HG02798 (cell line): ENCODE results near the gene IL16.
"Not testable (repeated sequence)": the region's sequence is repeated elsewhere in the genome, so short reads cannot be mapped to it uniquely, and the experiment has no call there.

Experiments used
- ATAC-seq: cut with Tn5 transposase; IDR thresholded peaks from one replicate; pipeline ENCODE4 v1.9.1; 2021; ENCODE audit warnings: mild to moderate bottlenecking; ENCODE audit not compliant: unreplicated experiment, poor library complexity

The IL16 gene

DNA sequence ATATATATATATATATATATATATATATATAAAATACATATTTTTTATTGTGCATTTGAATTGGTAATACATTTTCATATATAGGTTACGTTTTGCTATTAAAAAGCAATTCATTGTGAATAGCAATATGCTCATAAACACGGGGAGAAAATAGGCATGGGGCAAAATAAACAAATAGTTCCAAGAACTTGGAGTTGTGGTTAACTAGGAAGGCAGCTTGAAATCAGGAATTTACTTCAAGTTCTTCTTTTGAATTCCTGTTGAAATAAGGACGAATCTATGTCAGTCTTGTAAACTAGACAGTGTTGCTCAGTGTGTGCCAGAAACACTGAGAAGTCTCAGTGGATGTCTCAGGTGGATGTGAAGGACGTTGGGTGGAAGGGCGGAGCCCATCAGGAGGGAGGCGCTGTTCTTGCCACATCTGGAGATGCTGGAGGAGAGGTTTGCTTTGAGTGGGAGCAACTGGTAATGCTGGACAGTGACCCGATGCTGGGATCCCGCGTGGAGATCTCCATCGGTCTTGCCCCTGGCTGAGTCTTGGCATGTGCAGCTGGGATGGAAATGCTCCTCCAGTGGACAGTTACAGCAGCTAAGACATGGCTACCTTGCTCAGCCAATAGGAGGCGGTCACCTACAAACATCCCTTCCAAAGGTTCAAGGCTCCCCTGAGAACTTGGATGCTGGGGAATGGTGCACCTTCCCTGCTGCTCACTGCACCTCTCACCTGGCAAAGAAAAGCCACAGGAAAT is 2.5 kb downstream of the IL16 start:
- ATAC-seq = no peak

DNA sequence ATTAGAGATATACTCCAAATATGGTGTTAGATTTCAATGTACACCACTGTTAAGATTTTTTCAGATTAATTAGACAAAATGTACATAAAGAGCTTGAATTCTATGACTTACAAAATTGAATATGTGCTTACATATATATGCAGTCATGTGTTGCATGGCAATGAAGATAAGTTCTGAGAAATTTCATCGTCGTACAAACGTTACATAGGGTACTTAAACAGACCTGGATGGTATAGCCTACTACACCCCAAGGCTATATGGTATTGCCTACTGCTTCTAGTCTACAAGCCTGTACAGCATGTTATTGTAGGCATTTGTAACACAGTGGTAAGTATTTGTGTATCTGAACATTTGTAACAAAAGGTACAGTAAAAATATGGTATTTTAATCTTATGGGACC is 9.3 kb downstream of the IL16 start:
- ATAC-seq = no peak

DNA sequence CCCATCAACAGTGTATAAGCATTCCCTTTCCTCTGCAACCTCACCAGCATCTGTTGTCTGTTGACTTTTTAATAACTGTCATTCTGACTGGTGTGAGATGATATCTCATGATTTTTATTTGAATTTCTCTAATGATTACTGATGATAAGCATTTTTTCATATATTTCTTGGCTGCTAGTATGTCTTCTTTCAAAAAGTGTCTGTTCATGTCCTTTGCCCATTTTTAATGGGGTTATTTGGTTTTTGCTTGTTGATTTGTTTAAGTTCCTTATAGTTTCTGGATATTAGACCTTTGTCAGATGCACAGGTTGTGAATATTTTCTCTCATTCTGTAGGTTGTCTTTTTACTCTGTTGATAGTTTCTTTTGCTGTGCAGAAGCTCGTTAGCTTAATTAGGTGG is 11.3 kb downstream of the IL16 start:
- ATAC-seq = not testable (repeated sequence)

DNA sequence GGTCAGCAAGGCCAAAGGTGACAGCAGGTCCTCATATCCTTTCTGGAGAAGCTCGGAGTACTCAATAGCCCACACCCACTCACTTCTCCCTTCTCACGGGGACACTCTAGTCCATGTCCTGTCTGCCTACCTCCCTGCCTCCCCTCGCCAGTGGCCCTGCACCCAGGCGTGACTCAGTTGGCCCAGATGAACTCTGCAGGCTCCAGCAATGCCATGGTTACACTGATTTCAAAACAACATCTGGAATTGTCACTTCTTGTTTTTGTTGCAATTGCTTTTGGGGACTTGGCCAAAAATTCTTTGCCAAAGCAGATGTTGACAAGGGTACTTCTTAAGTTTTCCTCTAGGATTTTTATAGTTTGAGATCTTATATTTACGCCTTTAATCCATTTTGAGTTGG is 13.0 kb downstream of the IL16 start:
- no peak for ATAC-seq

DNA sequence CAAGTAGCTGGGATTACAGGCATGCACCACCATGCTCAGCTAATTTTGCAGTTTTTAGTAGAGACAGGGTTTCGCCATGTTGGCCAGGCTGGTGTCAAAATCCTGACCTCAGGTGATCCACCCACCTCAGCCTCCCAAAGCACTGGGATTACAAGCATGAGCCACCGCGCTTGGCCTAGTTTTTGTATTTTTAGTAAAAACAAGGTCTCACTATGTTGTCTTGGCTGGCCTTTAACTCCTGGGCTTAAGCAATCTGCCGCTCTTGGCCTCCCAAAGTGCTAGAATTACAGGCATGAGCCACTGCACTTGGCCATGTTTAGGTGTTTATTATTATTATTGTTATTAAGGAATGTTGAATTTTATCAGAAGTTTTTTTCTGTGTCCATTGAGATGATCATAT is 14.7 kb downstream of the IL16 start:
- ATAC-seq = no peak

DNA sequence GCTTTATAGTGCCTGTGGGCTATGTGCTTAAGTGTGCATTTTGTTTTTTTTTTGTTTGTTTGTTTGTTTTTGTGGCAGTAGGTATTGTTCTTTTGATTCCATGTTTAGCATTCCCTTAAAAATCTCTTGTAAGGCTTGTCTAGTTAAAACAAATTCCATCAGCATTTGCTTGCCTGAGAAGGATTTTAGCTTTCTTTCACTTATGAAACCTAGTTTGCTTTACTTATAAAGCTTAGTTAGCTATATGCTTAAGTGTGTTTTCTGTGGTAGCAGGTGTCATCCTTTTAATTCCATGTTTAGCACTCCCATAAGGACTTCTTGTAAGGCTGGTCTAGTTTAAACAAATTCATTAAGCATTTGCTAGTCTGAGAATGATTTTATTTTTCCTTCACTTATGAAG is 17.3 kb downstream of the IL16 start:
- ATAC-seq = no peak

DNA sequence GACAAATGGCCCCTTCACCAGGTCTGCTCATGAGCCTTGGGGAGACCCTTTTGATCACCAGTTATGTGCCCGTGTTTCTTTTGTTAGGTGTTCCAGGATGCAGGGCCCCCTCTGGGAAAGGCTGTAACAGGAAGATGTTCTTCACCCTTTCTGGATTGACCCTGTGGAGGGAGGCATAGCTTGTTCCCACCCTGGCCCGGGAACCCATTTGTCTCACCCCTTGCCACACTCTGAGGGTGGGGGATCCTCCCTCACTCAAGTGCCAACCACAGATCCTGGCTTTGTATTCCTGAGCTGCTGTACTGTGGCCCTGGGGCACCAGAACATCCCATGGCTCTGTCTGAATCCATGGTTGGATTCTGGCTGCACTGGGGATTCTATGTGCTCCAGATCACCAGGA is 18.9 kb downstream of the IL16 start:
- ATAC-seq = no peak

DNA sequence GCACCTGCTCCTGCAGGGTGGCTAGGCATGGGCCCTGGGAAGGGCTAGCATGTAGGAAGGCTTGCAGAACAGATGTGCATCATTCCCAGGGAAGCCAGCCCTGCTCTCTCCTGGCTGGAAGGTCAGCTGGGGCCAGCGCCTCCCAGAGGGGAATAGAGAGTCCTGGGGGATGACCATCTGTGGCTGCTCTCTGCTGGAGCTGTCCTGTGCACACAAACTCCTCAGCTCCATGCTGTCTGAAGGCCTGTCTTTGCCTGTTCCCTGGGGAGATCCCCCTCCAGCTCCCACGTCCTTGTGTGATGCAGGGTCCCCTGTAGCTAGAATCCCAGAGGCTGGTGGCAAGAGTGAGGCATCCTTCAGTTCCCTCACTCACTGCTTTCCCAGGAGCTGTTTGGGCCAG is 19.3 kb downstream of the IL16 start:
- no peak for ATAC-seq

DNA sequence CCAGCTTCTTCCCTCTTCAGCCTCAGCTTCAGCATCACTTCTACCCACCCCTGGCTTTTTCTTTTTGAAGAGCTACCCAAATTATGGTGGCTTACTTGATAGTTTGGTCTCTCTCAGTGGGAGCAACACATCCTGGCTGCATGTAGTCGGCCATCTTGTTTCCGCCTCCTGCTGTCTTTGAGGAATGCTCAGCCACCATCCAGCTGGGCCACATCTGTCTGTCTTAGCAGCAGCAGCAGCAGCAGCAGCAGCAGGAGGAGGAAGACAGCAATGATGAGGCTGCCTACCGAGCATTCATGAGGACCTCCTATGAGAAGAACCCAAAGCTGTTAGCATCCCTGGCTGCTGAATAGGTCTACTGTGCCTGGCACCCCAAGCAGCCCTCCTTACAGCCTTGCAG is 19.7 kb downstream of the IL16 start:
- no peak for ATAC-seq

DNA sequence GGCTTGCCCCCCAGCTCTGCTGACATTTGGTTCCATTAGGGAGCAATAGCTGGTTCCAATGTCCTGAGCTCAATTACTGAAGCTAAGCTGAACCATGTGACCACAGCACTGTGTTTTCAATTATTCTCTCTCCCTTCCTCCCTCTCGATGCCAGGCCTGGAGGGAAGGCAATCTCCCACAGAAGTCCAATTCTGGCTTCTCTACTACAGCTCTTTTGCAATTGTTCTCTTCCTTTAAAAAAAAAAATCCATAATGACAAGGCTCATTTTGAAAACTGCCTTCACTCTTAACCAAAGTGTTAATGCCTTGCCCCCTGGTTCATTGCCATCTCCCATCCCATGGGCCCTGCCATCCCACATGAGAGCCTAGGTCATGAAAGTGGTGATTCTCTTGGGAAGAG is 24.8 kb downstream of the IL16 start:
- no peak for ATAC-seq

DNA sequence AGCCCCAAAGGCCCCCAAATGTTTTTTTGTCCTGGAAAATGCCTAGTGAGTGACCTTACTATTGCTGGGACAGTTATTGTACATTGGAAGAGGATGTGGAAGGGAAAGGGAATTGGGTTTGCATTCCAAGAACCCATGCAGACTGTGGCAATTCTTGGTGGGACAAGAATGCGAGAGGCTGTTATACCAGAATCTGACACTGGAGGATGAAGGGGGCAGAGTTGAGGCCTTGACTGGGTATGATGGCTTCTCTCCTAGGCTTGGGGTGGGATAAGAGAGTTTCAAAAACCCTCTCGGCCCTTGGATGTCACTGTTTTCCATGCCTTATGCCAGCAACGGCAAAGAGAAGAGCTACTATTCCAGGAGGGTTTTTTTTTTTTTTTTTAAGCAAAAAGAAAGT is 25.3 kb downstream of the IL16 start:
- ATAC-seq = no peak

DNA sequence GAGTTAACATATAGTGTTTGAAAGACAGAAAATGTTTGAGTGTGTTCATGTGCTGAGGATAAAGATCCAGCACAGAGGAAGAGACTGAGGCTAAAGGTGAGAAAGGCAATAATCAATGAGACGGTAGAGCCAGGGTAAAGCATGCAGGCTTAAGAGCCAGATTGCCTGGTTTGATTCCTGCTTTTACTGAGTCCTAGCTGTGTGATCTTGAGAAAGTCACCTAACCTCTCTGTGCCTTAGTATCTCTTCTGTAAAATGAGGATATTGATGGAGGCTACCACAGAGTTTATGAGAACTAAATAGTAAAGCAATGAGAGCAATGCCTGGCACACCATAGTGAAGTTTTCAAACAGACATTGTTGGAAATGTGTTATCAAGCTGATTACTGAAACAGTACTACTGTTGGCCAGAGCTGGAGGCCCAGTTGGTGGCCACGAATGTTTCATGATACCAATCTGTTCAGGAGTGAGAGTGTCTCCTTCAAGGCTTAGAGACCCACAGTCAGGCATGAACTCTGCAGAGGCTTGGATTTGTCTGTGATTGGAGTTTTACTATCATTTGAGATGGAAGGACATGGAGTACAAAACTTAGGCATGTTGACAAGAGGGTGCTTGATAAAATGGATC is 26.8 kb downstream of the IL16 start:
- ATAC-seq = no peak

DNA sequence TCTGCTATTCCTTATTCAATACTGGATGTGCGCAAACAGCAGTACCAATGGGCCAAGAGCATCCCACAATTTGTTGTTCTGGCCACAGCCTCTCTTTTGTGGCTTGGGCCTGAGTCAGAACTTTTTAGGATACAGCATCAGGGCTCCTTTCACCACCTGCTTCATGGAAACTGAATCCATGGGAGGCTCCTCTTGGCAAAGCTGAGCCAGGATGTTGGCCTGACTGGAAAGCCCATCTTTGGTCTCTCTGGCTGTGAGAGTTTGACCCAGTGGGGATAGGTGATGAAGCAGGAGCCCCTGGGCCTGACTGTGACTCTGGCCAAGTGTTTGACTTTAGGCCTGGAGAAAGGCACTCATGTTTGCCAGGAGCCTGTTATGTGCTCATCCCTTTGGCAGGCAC is 27.6 kb downstream of the IL16 start:
- no peak for ATAC-seq

DNA sequence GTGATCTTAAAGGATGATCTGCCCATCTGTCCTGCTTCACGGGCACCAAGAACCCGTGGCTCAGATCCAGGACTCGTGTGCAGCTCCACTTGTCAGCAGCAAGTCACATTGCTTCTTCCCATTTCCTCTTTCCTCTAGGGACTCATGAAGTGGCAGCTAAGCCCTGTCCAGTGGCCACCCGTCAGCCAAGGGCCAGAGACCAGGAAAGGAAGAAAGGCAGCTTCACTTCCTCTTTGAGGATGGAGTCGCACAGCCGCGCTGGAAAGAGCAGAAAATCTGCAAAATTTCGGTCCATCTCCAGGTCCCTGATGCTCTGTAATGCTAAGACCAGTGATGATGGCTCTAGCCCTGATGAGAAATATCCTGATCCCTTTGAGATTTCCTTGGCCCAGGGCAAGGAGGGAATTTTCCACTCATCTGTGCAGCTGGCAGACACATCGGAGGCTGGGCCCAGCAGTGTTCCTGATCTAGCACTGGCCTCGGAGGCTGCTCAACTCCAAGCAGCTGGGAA is 28.5 kb downstream of the IL16 start:
- no peak for ATAC-seq

DNA sequence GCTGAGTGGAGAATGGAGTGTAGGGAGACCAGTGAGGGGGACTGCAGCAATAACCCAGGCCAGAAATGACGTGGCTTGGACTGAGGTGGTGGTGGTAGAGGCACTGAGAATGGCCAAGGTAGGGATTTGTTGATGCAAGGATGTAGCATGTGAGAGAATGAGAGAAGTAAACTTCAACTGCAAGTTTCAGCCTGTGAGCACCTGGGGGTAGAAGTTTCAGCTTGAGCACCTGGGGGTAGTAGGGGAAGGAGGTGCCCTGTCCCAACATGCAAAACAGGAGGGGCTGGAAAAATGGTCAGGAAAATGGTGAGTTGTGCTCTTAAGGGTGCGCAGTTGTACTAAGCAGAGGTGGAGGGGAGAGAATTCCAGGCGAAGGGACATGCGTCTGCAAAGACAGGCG is 31.0 kb downstream of the IL16 start:
- no peak for ATAC-seq

DNA sequence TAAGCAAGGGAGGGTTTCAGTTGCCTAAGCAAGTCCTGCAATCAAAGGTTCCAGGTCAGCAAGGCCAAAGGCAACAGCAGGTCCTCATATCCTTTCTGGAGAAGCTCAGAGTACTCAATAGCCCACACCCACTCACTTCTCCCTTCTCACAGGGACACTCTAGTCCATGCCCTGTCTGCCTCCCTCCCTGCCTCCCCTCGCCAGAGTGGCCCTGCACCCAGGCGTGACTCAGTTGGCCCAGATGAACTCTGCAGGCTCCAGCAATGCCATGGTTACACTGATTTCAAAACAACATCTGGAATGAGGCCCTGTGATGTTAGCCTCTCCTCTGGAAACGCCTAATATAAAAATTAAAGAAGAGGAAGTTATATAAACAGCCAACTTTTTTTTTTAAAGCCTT is 32.9 kb downstream of the IL16 start:
- no peak for ATAC-seq

DNA sequence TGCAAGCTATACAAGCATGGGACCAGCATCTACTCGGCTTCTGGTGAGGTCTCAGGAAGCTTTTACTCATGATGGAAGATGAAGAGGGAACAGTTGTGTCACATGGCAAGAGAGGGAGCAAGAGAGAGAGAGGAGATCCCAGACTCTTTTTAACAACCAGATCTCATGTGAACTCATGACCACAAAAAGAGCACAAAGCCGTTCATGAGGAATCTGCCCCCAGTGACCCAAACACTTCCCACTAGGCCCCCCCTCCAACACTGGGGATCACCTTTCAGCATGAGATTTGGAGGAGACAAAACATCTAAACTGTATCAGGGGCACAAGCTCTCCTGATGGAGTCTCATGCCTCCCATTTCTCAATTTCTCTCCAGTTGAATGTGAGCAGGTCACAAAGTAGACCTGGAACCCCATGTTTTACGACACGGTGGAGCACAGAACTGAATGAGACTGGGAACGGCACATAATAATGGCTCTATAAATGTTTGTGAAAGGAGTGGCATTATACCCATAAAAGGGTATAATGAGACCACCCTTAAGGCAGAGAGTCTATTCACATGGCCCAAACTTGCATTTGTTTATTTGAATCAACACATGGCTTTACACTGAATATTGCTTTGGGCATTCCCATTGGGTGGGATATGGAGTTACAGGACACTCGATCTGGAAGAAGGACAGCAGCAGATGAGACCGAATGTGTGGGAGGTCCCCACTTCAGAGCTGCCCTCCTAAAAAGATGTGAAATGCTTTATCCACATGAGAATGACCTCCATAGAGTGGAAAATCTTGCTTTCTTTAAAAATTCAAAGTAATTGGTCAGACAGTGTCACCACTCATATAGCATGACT is 38.8 kb downstream of the IL16 start:
- ATAC-seq = no peak

DNA sequence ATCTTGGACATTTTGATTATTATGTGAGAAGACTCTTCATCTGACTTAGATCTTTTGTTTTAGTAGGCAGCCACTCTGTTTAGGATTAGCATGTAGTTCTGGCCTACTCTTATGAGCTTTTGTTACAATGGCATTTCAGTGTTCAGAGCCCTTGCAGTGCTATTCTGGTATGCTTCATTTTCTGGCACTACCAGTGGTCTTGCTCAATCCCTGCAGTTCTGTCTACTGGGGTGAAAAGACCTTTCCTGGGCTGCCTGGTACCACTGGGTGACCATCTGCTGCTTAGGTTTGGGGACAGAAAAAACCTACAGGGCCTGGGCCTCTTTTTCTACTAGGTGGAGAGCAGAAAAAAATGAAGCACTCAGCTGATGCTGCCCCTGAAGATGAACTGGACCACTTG is 42.5 kb downstream of the IL16 start:
- no peak for ATAC-seq

DNA sequence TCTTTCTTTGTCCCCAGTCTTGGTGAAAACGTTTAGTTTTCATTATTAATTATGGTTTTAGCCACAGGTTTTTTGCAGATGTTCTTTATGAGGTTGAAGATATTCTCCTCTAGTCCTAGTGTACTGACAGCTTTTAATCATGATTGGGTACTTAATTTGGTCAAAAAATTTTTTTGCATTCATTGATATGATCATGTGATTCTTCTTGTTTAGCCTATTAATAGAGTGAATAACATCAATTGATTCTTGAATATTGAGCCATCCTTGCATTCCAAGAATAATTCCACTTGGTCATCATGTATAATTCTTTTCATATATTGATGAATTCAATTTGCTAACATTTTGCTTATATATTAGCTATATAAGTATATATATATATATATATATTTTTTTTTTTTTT is 46.1 kb downstream of the IL16 start:
- no peak for ATAC-seq

DNA sequence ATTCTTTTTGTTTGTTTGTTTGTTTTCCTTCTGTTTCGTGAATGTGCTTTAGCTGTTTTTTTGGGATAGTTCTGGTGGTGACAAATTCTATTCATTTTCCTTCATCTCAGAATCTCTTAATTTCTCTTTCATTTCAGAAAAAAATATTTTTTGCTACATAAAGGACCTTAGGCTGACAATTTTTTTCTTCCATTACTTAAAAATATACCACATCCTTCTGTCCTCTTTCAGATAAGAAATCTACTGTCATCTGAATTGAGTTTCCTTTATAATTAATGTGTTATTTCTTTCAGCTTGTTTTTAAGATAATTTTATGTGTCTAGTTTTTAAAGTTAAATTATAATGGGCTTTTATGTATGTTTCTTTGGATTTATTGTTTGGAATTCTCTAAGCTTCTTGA is 47.6 kb downstream of the IL16 start:
- ATAC-seq = no peak

DNA sequence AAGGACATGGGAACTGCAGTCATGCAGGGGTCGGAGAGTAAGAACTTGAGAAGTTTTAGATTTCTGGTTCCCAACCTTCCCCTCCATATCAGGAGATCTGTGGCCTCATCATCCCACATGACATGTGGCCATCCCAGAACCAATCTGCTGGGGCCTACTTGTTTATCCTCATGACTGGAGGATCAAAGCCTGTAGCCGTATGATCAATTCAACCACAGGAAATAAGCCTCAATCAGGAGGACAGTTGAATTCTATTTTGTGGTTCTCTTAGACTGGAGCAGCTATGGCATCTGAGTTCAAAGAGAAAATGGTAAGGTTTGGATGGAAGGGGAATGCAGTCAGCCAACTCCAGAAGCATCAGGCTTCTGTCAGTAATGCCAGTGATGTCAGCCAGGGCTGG is 57.2 kb downstream of the IL16 start:
- ATAC-seq = no peak
